PFSK-1 (cell line): Measurements from ENCODE around the gene DNAAF5.

Source experiments
- FOXP2 ChIP-seq: optimal IDR thresholded peaks from 2 replicates; pipeline ENCODE3; 2011; ENCODE audit warnings: borderline replicate concordance, control low read depth, inconsistent platforms; ENCODE audit not compliant: insufficient read depth; ENCODE audit errors: extremely low read length, extremely low read depth
- POLR2AphosphoS5 ChIP-seq: IDR thresholded peaks from 2 replicates; pipeline ENCODE4 v1.6.1; 2012; ENCODE audit warnings: low read depth, mild to moderate bottlenecking, control low read depth, low read length, moderate library complexity
- REST ChIP-seq, 2 experiments: IDR thresholded peaks; 2 replicates each; pipeline versions ENCODE4 v1.6.1 to v1.8.0; 2011 to 2012; ENCODE audit warnings: low read depth in 2 of 2, low read length in 2 of 2, control low read depth in 1 of 2, inconsistent platforms in 1 of 2, mild to moderate bottlenecking in 1 of 2, moderate library complexity in 1 of 2; ENCODE audit not compliant: insufficient read depth in 1 of 2
- SIN3A ChIP-seq: IDR thresholded peaks from 2 replicates; pipeline ENCODE4 v1.6.1; 2012; ENCODE audit warnings: mild to moderate bottlenecking, low read length, moderate library complexity, borderline replicate concordance; ENCODE audit not compliant: insufficient read depth
- TAF1 ChIP-seq: IDR thresholded peaks from 2 replicates; pipeline ENCODE4 v1.6.1; 2012; ENCODE audit warnings: low read length, control low read depth, borderline replicate concordance; ENCODE audit not compliant: insufficient read depth

- TF ChIP-seq REST (IDR thresholded peaks at IDR 0.05; ENCODE audit: insufficient read depth in 1 of 2, low read depth in 2 of 2, low read length in 2 of 2) (no peak), POLR2AphosphoS5 (no peak), SIN3A (no peak), TAF1 (no peak), FOXP2 (no peak)
Measured at GRCh38 chr7:734214-734613, 7.7 kb downstream of the DNAAF5 start.
